HepG2 (cell line): Measurements from ENCODE around the gene FBLIM1. TPM values are rescaled to one million over a fixed set of nuclear protein-coding genes. Genes with fewer than 3 reads are reported as not detected.

ENCODE experiments used
- FIP1L1 ChIP-seq: fragments of 200-400 bp; formaldehyde crosslinking; IDR thresholded peaks from 2 replicates; pipeline ENCODE4 v1.6.1; 2018; ENCODE audit warnings: low read depth, mild to moderate bottlenecking, low read length, moderate library complexity, borderline replicate concordance; ENCODE audit not compliant: insufficient read depth
- FOXO1 ChIP-seq: sonication (generic); formaldehyde crosslinking; IDR thresholded peaks from 2 replicates; pipeline ENCODE4 v1.4.0; 2020; ENCODE audit warnings: missing genetic modification reagents
- GATAD1 ChIP-seq: IDR thresholded peaks from 2 replicates; pipeline ENCODE4 v1.6.1; 2016; ENCODE audit warnings: missing genetic modification reagents, missing compliant biosample characterization
- IRF2 ChIP-seq: IDR thresholded peaks from 2 replicates; pipeline ENCODE4 v1.6.1; 2018; ENCODE audit warnings: missing genetic modification reagents, missing compliant biosample characterization
- KAT2B ChIP-seq: fragments of 150-350 bp; IDR thresholded peaks from 2 replicates; pipeline ENCODE4 v1.6.1; 2014; ENCODE audit warnings: low read depth, low read length, borderline replicate concordance
- MIER3 ChIP-seq: IDR thresholded peaks from 2 replicates; pipeline ENCODE4 v1.6.1; 2016; ENCODE audit warnings: missing compliant biosample characterization, borderline replicate concordance
- SIX1 ChIP-seq: sonication (generic); formaldehyde crosslinking; IDR thresholded peaks from 2 replicates; pipeline ENCODE4 v1.4.0; 2020; ENCODE audit warnings: missing genetic modification reagents, borderline replicate concordance
- TAF15 ChIP-seq: fragments of 200-400 bp; formaldehyde crosslinking; IDR thresholded peaks from one replicate; pipeline ENCODE4 v1.6.1; 2018; ENCODE audit warnings: mild to moderate bottlenecking, low read depth, low read length; ENCODE audit not compliant: poor library complexity, severe bottlenecking
- ZNF331 ChIP-seq: sonication (generic); formaldehyde crosslinking; IDR thresholded peaks from 2 replicates; pipeline ENCODE4 v1.4.0; 2020; ENCODE audit warnings: missing genetic modification reagents
- ZNF724P ChIP-seq: sonication (generic); formaldehyde crosslinking; IDR thresholded peaks from 2 replicates; pipeline ENCODE4 v1.8.0; 2022; ENCODE audit warnings: missing genetic modification reagents, borderline replicate concordance
- ZNF777 ChIP-seq: sonication (generic); formaldehyde crosslinking; IDR thresholded peaks from 2 replicates; pipeline ENCODE4 v1.4.0; 2020; ENCODE audit warnings: missing genetic modification reagents
- ZNF83 ChIP-seq: sonication (generic); formaldehyde crosslinking; IDR thresholded peaks from 2 replicates; pipeline ENCODE4 v1.4.0; 2020; ENCODE audit warnings: missing genetic modification reagents, mild to moderate bottlenecking, borderline replicate concordance
- polyA plus RNA-seq, 8 experiments: library from polyadenylated mRNA; depleted of rRNA in 3 of 8; stranded (reverse) in 7 of 8; unstranded in 1 of 8; fragments of >200 nt; fragmentation: Illumina TruSeq in 4 of 8; extraction: Trizol in 4 of 8; gene quantifications; 2 replicates each; pipeline versions ENCODE4 v1.2.1 to v1.2.3, GENCODE V29; 2011 to 2016; ENCODE audit warnings: low read depth in 4 of 8, missing spikeins in 1 of 8, mixed read lengths in 1 of 8; ENCODE audit not compliant: insufficient read depth in 1 of 8
- total RNA-seq, 5 experiments: library from RNA; depleted of rRNA; stranded (reverse); fragments of >200 nt; fragmentation: Illumina TruSeq; extraction: Trizol; gene quantifications; 2 replicates each; pipeline ENCODE4 v1.2.3, GENCODE V29; 2016; ENCODE audit warnings: low read depth in 1 of 5
- TF ChIP-seq, protein P1 (sequence below): sonication (generic); formaldehyde crosslinking; IDR thresholded peaks from 2 replicates; pipeline ENCODE4 v1.5.0; 2020; ENCODE audit warnings: mild to moderate bottlenecking, missing genetic modification reagents, borderline replicate concordance
- TF ChIP-seq, protein P2 (sequence below): sonication (generic); formaldehyde crosslinking; conservative IDR thresholded peaks from 2 replicates; pipeline ENCODE4 v1.4.0; 2020; ENCODE audit warnings: missing genetic modification reagents
- TF ChIP-seq, protein P3 (sequence below): sonication (generic); formaldehyde crosslinking; IDR thresholded peaks from 2 replicates; pipeline ENCODE4 v1.4.0; 2020; ENCODE audit warnings: mild to moderate bottlenecking, missing genetic modification reagents
- TF ChIP-seq, protein P4 (sequence below): sonication (generic); formaldehyde crosslinking; IDR thresholded peaks from 2 replicates; pipeline ENCODE4 v1.4.0; 2020; ENCODE audit warnings: missing genetic modification reagents
- TF ChIP-seq, protein P5 (sequence below): sonication (generic); formaldehyde crosslinking; IDR thresholded peaks from 2 replicates; pipeline ENCODE4 v1.4.0; 2020; ENCODE audit warnings: low read depth, mild to moderate bottlenecking, missing genetic modification reagents

Gene FBLIM1
- total and polyA plus RNA-seq, 2 of the 13 experiments (the other 11 are each of a cell fraction or from before 2014, with no cell fraction given): 10.6 to 23.0 TPM

DNA sequence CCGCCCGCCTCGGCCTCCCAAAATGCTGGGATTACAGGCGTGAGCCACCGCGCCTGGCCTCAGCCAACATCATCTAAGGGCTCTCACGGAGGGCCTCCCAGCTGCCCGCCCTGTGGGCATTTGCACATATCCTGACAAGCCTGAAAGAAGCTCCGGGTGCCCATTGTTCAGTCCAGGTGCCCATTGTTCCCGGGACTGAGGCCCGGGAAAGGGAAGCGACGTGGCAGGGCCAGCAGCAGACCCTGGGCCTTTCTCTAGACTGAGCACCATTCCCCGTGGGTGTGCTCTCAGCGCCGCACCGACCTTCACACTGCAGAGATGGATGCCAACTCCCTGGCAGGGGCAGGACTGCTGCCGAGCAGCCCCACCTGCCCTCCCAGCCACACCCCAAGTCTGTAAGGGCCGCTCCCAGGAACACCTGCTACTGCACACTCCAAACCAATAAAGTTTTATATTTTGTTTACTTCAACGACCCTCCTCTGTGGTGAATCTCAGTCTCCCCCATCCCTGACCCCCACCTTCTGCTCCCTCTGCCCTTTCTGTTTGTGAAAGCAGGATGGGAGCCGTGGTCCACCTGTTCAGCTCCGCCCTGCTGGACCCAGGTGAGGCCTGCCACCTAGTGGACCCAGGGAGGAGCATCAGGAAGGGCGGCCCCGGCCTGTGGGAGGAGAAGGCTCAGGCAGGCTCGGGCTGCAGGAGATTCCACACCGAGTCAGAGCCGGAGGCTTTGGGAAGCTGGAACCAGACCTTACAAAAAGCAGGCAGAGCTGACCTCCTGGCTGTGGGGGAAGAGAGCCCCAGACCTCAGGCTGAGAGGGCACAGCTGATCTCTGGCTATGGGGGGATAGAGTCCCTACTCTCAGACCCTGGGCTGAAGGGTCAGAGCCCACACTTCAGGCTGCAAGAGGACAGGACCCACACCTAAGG, 17.4 kb upstream of the FBLIM1 start (continued):
- TF ChIP-seq, protein P1, sequence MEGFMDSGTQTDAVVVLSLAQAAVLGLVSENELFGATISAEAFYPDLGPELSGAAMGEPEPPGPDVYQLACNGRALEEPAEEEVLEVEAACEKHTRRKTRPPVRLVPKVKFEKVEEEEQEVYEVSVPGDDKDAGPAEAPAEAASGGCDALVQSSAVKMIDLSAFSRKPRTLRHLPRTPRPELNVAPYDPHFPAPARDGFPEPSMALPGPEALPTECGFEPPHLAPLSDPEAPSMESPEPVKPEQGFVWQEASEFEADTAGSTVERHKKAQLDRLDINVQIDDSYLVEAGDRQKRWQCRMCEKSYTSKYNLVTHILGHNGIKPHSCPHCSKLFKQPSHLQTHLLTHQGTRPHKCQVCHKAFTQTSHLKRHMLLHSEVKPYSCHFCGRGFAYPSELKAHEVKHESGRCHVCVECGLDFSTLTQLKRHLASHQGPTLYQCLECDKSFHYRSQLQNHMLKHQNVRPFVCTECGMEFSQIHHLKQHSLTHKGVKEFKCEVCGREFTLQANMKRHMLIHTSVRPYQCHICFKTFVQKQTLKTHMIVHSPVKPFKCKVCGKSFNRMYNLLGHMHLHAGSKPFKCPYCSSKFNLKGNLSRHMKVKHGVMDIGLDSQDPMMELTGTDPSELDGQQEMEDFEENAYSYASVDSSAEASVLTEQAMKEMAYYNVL (CRISPR knock-in tag): no peak
- 0 out of 2 replicates have a peak, but pooled peaks have one; percentile 60 for TF ChIP-seq MIER3 (CRISPR knock-in tag)
- TF ChIP-seq, protein P2, sequence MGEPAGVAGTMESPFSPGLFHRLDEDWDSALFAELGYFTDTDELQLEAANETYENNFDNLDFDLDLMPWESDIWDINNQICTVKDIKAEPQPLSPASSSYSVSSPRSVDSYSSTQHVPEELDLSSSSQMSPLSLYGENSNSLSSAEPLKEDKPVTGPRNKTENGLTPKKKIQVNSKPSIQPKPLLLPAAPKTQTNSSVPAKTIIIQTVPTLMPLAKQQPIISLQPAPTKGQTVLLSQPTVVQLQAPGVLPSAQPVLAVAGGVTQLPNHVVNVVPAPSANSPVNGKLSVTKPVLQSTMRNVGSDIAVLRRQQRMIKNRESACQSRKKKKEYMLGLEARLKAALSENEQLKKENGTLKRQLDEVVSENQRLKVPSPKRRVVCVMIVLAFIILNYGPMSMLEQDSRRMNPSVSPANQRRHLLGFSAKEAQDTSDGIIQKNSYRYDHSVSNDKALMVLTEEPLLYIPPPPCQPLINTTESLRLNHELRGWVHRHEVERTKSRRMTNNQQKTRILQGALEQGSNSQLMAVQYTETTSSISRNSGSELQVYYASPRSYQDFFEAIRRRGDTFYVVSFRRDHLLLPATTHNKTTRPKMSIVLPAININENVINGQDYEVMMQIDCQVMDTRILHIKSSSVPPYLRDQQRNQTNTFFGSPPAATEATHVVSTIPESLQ (CRISPR knock-in tag): no peak
- TF ChIP-seq FOXO1 (CRISPR knock-in tag): peak; percentile 63; the same call in 1 of the 2 replicates
- no peak for TF ChIP-seq KAT2B
- TF ChIP-seq, protein P3, sequence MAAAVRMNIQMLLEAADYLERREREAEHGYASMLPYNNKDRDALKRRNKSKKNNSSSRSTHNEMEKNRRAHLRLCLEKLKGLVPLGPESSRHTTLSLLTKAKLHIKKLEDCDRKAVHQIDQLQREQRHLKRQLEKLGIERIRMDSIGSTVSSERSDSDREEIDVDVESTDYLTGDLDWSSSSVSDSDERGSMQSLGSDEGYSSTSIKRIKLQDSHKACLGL: no peak
- TF ChIP-seq, protein P4, sequence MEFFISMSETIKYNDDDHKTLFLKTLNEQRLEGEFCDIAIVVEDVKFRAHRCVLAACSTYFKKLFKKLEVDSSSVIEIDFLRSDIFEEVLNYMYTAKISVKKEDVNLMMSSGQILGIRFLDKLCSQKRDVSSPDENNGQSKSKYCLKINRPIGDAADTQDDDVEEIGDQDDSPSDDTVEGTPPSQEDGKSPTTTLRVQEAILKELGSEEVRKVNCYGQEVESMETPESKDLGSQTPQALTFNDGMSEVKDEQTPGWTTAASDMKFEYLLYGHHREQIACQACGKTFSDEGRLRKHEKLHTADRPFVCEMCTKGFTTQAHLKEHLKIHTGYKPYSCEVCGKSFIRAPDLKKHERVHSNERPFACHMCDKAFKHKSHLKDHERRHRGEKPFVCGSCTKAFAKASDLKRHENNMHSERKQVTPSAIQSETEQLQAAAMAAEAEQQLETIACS (CRISPR knock-in tag): no peak
- TF ChIP-seq ZNF83: no peak
- TF ChIP-seq IRF2 (CRISPR knock-in tag): peak; percentile 56; the same call in 1 of the 2 replicates
- TF ChIP-seq ZNF724P (CRISPR knock-in tag): no peak
- TF ChIP-seq, protein P5, sequence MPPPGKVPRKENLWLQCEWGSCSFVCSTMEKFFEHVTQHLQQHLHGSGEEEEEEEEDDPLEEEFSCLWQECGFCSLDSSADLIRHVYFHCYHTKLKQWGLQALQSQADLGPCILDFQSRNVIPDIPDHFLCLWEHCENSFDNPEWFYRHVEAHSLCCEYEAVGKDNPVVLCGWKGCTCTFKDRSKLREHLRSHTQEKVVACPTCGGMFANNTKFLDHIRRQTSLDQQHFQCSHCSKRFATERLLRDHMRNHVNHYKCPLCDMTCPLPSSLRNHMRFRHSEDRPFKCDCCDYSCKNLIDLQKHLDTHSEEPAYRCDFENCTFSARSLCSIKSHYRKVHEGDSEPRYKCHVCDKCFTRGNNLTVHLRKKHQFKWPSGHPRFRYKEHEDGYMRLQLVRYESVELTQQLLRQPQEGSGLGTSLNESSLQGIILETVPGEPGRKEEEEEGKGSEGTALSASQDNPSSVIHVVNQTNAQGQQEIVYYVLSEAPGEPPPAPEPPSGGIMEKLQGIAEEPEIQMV (CRISPR knock-in tag): no peak; the same call in 1 of the 2 replicates
- no peak for TF ChIP-seq TAF15
- TF ChIP-seq GATAD1: peak; percentile 42; the same call in 1 of the 2 replicates
- no peak for TF ChIP-seq FIP1L1
- no peak for TF ChIP-seq ZNF777 (CRISPR knock-in tag)
- TF ChIP-seq ZNF331 (CRISPR knock-in tag): peak; percentile 59; the same call in 1 of the 2 replicates
- no peak for TF ChIP-seq SIX1 (CRISPR knock-in tag)
